Renal pelvis (tissue), 4 donors: ENCODE results near the gene MEGF10. TPM values are rescaled to one million over a fixed set of nuclear protein-coding genes. Genes with fewer than 3 reads are reported as not detected.

Experiments
- DNase-seq: peaks from one replicate; pipeline ENCODE4 v3.0.0-alpha.2; 2013
- polyA plus RNA-seq, 3 donors: library from polyadenylated mRNA; unstranded; fragments of 120-200 nt; gene quantifications; one replicate each; pipeline ENCODE4 v1.2.1, GENCODE V29; 2013; ENCODE audit not compliant: insufficient read length in 3 of 3

MEGF10 gene
- polyA plus RNA-seq, 3 donors, result 0.70 to 0.99 (median 0.83) TPM

DNA sequence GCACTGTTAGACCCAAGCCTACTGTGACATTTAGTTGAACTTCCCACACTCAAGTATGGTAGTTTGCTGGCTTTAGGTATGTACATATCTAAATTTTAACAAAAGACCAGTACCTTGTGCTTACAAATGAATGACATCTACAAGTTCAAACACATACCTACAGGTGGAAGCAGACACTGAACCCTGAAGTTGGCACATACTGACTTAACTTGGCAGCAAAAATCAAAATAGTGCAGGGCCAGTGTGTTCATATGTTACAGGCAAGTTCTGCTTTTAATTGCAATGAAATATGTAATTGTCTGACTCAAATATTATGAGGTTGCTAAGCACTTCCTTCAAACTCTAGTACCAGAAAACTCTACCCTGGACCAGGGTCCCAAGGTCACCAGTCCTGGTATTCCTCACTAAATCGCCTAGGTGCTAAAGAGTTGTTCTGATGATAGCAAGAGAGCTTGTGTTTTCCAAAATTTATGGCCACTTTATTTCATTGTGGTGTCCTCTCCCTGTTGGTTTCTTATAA, 77.4 kb downstream of the MEGF10 start:
- no peak for DNase-seq

DNA sequence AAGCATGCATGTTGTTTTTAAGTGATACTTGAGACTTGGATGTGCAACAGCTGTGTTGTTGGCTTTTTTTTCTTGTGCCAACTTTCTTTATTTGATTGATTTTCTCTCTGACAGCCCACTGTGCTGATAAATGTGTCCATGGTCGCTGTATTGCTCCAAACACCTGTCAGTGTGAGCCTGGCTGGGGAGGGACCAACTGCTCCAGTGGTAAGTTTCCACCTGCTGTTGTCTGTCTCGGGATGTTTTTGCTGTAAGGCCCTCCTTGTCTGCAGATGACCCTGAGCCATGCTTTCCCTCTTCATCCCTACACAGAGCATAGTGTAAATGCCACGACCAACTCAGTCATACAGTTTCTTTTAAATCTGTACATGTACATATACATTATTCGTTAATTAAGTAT, 79.2 kb downstream of the MEGF10 start:
- no peak for DNase-seq

DNA sequence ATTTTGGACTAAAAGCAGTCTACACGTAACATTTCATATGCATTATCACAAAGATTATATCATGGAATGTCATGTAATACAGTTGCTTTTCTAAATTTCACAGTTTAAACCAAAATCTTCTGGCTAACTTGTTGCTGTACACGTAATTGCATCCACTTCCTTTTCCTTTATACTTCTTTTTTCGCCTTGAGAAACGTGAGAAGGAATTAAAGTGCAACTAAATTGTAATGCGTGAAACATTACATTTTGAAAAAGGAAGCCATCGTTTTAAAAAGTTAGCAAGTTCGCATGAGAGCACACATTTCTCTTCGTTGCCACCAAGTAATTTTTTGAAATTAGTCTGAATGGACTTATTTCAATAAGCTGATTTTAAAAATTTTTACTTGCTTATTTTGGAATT, 80.0 kb downstream of the MEGF10 start:
- no peak for DNase-seq

GRCh38 chr5:127373858-127374491, 83.4 kb downstream of the MEGF10 start:
- DNase-seq, result no peak

- DNase-seq, result no peak
These were observed 84.5 kb downstream of the MEGF10 start for GRCh38 chr5:127375124-127375523.

- DNase-seq, result no peak
These were observed 85.0 kb downstream of the MEGF10 start for GRCh38 chr5:127375544-127376091.

DNA sequence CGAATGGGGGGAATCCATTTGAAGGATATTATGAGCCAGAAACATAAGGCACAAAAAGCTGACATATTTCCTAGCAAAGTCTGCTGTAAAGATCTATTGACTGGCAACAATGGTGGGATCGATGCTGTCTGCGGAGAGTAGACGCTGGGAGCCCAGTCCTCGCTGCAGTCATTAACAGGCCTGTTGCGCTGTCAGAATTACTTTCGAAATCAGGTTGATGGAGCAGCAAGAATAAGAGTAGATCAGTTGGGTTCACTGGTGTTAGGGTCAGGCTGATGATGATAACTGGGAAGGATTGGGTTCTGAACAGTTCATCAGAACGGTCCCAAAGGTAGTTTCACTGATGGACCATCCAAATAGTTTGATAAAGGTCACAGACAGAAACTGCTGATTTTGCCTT, 87.1 kb downstream of the MEGF10 start:
- DNase-seq, result no peak

DNA sequence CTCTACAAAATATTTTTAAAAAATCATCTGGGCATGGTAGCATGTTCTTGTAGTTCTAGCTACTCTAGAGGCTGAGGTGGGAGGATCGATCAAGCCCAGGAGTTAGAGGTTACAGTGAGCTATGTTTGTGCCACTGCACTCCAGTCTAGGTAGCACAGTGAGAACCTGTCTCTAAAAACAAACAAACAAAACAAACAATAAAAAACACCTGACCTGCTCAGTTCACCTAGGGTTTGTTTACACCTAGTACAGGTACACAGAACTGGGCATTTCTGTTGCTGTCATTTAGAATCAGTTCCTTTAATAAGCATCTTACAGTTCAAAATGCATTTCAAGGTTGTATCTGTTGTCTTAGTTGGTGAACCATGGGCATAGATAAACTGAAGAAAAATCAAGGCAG, 95.3 kb downstream of the MEGF10 start:
- DNase-seq, result no peak

DNA sequence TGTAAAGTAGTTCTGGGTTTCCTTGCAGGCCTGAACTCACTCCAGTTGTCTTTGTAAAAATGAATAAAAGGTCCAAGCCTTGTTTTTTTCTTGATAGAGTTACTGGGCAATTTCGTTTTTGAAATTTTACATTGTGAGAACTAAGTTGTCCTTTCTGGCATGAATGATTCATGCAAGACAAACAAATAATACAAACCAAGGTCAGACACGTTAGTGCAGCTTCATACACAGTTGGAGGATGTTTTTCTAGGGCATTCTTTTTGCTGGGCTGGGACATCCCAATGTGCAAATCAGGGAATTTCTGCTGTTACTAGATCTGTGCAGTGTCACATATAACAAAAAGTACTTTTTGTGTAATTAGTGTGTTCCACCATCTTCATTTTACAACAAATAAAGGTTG, 96.0 kb downstream of the MEGF10 start:
- no peak for DNase-seq

GRCh38 chr5:127389601-127390000, 99.0 kb downstream of the MEGF10 start:
- no peak for DNase-seq

GRCh38 chr5:127392762-127393161, 102.2 kb downstream of the MEGF10 start:
- no peak for DNase-seq

- no peak for DNase-seq
These were observed 106.0 kb downstream of the MEGF10 start for GRCh38 chr5:127396490-127397155.

DNA sequence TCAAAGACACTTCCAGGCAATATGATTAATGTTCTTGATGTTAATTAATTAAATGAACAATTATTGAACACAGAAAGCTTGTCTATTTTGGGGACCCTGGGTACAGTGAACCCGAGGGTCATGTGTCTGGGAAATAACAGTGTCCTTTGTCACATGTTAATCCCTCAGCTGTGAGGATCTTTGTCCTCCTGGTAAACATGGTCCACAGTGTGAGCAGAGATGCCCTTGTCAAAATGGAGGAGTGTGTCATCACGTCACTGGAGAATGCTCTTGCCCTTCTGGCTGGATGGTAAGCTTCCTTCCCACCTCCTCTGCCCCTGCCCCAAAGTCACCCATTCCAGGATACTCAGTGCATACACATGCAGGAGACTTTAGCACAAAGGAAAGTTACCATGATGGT, 107.9 kb downstream of the MEGF10 start:
- no peak for DNase-seq

DNA sequence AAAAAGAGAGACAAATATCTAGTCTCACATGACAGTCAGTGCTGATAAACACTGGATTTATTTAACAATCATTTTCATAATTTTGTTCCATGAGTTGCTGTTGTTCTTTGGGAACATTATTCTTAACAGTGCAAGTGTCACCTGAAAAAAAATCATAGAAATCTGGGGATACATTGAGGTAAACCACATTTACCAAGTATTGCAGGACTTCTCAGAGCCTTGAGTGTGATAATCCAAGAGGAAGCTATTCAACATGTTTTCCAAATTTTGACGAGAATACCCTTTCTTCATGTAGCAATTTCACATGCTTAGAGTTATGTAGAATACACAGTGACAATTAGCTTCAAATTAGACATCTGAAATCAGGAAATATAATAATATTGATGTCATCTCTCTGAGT, 108.5 kb downstream of the MEGF10 start:
- no peak for DNase-seq

GRCh38 chr5:127400539-127400938, 109.9 kb downstream of the MEGF10 start:
- DNase-seq, result no peak

GRCh38 chr5:127400946-127401670, 110.5 kb downstream of the MEGF10 start:
- no peak for DNase-seq

GRCh38 chr5:127402361-127402760, 111.8 kb downstream of the MEGF10 start:
- no peak for DNase-seq

DNA sequence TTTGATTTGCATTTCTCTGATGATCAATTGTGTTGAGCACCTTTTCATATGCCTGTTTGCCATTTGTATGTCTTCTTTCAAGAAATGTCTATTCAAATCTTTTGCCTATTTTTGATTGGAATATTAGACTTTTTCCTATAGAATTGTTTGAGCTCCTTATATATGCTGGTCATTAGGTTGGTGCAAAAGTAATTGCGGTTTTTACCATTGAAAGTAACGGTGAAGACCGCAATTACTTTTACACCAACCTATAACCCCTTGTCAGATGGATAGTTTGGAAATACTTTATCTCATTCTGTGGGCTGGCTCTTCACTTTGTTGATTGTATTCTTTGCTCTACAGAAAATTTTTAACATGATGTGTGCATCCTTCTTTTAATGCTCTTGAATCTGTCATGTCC, 113.6 kb downstream of the MEGF10 start:
- DNase-seq, result no peak

DNA sequence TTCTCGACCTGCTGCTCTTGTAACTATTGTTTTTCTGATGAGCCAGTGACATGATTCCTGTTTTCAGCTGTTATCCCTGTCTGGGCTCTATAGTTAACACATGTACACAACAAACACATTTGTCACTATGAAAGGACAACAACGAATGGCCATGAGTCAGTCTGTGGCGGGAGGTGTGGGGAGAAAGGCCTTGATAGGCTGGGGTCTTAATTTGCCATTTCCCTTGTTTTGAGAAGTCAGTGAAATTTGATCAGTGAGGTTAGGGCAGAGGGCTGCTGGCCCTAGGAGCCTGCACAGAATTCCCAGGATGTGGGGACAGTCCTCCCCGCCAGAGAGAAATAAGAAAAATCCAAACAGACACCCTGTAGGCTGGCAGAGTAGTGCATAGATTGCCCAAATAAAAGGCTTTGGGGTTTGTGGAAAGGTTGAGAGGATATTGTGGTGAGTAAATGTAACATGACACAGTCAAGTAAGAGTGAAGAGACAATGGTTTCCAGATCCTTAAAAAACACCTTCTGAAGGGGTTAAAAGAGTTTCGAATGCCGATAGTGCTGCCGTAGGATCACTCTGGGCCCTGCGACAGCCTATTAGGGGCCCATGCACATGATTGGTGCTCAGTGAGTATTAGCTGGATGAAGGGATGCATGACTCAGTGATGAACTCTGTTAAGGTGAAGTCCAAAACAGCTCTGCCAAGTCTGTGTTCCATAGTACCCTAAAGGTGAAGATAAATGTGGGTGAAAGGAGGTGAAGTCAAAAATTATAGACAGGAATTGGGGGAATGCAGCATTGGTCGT, 115.9 kb downstream of the MEGF10 start:
- DNase-seq, result no peak

GRCh38 chr5:127409246-127409917, 118.8 kb downstream of the MEGF10 start:
- DNase-seq, result no peak
